ENCODE data around the gene LYRM1.
"Not testable (repeated sequence)": the region's sequence is repeated elsewhere in the genome, so short reads cannot be mapped to it uniquely, and the experiment has no call there.

LYRM1 gene

GRCh38 chr16:20900299-20901067 is at the start of gene LYRM1, which contains the start of gene DCUN1D3:
Gene LYRM1 (plus strand): TSS chr16:20900771. CDS start chr16:20915556, 14,785 bp downstream.
Gene DCUN1D3 (minus strand): TSS chr16:20900358. CDS start chr16:20862538, 37,820 bp downstream.
- peak; percentile 88 for FAIRE-seq

GRCh38 chr16:20850981-20851380 is 49.6 kb upstream of the LYRM1 start:
- FAIRE-seq: no peak

- FAIRE-seq: no peak
These were observed 49.0 kb upstream of the LYRM1 start for GRCh38 chr16:20851601-20852000.

- FAIRE-seq: no peak
These were observed 47.4 kb upstream of the LYRM1 start for GRCh38 chr16:20853143-20853542.

GRCh38 chr16:20853981-20854620 is 46.5 kb upstream of the LYRM1 start:
- FAIRE-seq: no peak

- no peak for FAIRE-seq
These were observed 45.6 kb upstream of the LYRM1 start for GRCh38 chr16:20854963-20855362.

GRCh38 chr16:20857281-20857680 is 43.3 kb upstream of the LYRM1 start:
- no peak for FAIRE-seq

- FAIRE-seq: no peak
These were observed 41.3 kb upstream of the LYRM1 start for GRCh38 chr16:20859229-20859628.

- FAIRE-seq: no peak
These were observed 40.9 kb upstream of the LYRM1 start for GRCh38 chr16:20859699-20860098.

GRCh38 chr16:20860361-20860760 is 40.2 kb upstream of the LYRM1 start:
- FAIRE-seq: no peak

GRCh38 chr16:20860995-20861394 is 39.6 kb upstream of the LYRM1 start:
- FAIRE-seq: not testable (repeated sequence)

GRCh38 chr16:20862162-20862960 is 38.2 kb upstream of the LYRM1 start:
- FAIRE-seq: no peak

GRCh38 chr16:20864376-20864775 is 36.2 kb upstream of the LYRM1 start:
- not testable (repeated sequence) for FAIRE-seq

GRCh38 chr16:20865420-20866131 is 35.0 kb upstream of the LYRM1 start:
- FAIRE-seq: no peak

GRCh38 chr16:20866145-20866772 is 34.3 kb upstream of the LYRM1 start:
- FAIRE-seq: no peak

GRCh38 chr16:20866801-20867200 is 33.8 kb upstream of the LYRM1 start:
- FAIRE-seq: no peak

GRCh38 chr16:20867585-20867984 is 33.0 kb upstream of the LYRM1 start:
- no peak for FAIRE-seq

GRCh38 chr16:20868890-20869289 is 31.7 kb upstream of the LYRM1 start:
- FAIRE-seq: no peak

- no peak for FAIRE-seq
These were observed 30.3 kb upstream of the LYRM1 start for GRCh38 chr16:20870122-20870820.

GRCh38 chr16:20871258-20871657 is 29.3 kb upstream of the LYRM1 start:
- FAIRE-seq: no peak

GRCh38 chr16:20871941-20872815 is 28.4 kb upstream of the LYRM1 start:
- FAIRE-seq: no peak
